AG20443 (cell line): ENCODE data around the gene HSP90B1.

Source experiments
- DNase-seq: peaks from one replicate; pipeline ENCODE4 v3.0.0; 2012; ENCODE audit warnings: low spot score, mixed read lengths

The HSP90B1 gene

GRCh38 chr12:103929046-103929783, 995 bp upstream of the HSP90B1 start:
- DNase-seq, result peak; percentile 91

GRCh38 chr12:103929784-103930033, 501 bp upstream of the HSP90B1 start:
- no peak for DNase-seq

- DNase-seq, result peak; percentile 47
Measured at GRCh38 chr12:103930787-103931735, 851 bp downstream of the HSP90B1 start.

GRCh38 chr12:103933237-103933636, 3.0 kb downstream of the HSP90B1 start:
- no peak for DNase-seq

- DNase-seq, result no peak
Measured at GRCh38 chr12:103936679-103937078, 6.5 kb downstream of the HSP90B1 start.

GRCh38 chr12:103944964-103945363, 14.8 kb downstream of the HSP90B1 start:
- DNase-seq, result no peak

- DNase-seq, result no peak
Measured at GRCh38 chr12:103947871-103948555, 17.8 kb downstream of the HSP90B1 start.

GRCh38 chr12:103948746-103949406, 18.7 kb downstream of the HSP90B1 start:
- no peak for DNase-seq

GRCh38 chr12:103952497-103952896, 22.3 kb downstream of the HSP90B1 start:
- DNase-seq, result no peak

GRCh38 chr12:103955811-103956508, 25.8 kb downstream of the HSP90B1 start:
- DNase-seq, result peak; percentile 14

- DNase-seq, result peak; percentile 48
Measured at GRCh38 chr12:103956509-103957027, 26.4 kb downstream of the HSP90B1 start.

GRCh38 chr12:103957865-103958388, 27.7 kb downstream of the HSP90B1 start:
- no peak for DNase-seq

GRCh38 chr12:103958621-103959020, 28.4 kb downstream of the HSP90B1 start:
- no peak for DNase-seq

- DNase-seq, result no peak
Measured at GRCh38 chr12:103960616-103961227, 30.5 kb downstream of the HSP90B1 start.

GRCh38 chr12:103962493-103962892, 32.3 kb downstream of the HSP90B1 start:
- no peak for DNase-seq

- no peak for DNase-seq
Measured at GRCh38 chr12:103964805-103965204, 34.6 kb downstream of the HSP90B1 start.

- no peak for DNase-seq
Measured at GRCh38 chr12:103965255-103965589, 35.0 kb downstream of the HSP90B1 start.

GRCh38 chr12:103965590-103966504, 35.6 kb downstream of the HSP90B1 start, which contains the start of gene TDG:
Gene TDG (plus strand): TSS chr12:103965872. CDS start chr12:103966038, 166 bp downstream.
- DNase-seq, result peak; percentile 97

- no peak for DNase-seq
Measured at GRCh38 chr12:103966736-103967135, 36.5 kb downstream of the HSP90B1 start.
